ENCODE results near the gene CYB561D1. TPM values are rescaled to one million over a fixed set of nuclear protein-coding genes. Genes with fewer than 3 reads are reported as not detected.

The CYB561D1 gene
- total and polyA plus RNA-seq, 2 donors (not counting 1 experiment from before 2014, with no cell fraction given), result 5.1 to 6.6 TPM

GRCh38 chr1:109487261-109487660 lies 6.6 kb upstream of the CYB561D1 start:
- H3K79me2 ChIP-seq (ENCODE audit: control insufficient read depth, insufficient read depth, low read length), result no peaks in the 10 kb centered on the region

DNA sequence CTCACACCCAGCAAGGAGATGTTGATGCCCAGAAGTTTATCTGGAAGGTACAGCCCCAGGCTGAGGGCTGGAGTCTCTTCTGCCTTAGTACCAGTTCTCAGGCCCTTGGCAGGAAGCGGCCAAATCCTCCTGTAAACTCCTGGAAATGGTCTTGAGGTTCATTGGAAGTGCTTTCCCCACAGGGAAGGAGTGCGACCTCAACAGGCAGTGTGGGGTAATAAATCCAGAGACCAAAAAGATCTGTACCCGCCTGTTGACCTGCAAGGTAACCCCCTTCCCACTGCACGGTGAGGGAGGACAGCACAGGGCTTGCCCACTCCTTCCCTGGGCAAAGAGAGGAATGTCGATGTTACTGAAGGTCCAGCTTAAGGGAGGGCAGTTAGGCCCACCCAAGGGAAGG lies 5.7 kb upstream of the CYB561D1 start:
- Histone ChIP-seq H3K9ac (ENCODE audit: insufficient read depth, low read length) (no peak overlapping the region), H3K27ac (ENCODE audit: insufficient read depth, low read length) (no peak overlapping the region), H2AFZ (ENCODE audit: low read length) (no peak overlapping the region), H3K79me2 (ENCODE audit: control insufficient read depth, insufficient read depth, low read length) (no peaks in the 10 kb centered on the region), H3K4me1 (ENCODE audit: control insufficient read depth, extremely low read depth, insufficient read depth, low read length) (peaks cover 3% of the 10 kb centered on the region), H3K4me3 (replicated peaks in 1 of 4; ENCODE audit: control extremely low read depth in 1 of 4, insufficient read depth in 1 of 4, low read depth in 3 of 4, low read length in 4 of 4) (no peak overlapping the region), H3K4me2 (ENCODE audit: extremely low read depth, insufficient read depth, low read length) (no peak overlapping the region), H4K20me1 (ENCODE audit: control insufficient read depth, extremely low read depth, insufficient read depth, low read length) (no peaks in the 10 kb centered on the region), H3K36me3 (ENCODE audit: control insufficient read depth, insufficient read depth, low read length) (peaks cover 9% of the 10 kb centered on the region), H3K27me3 (ENCODE audit: control insufficient read depth, insufficient read depth, low read length) (no peaks in the 10 kb centered on the region), H3K9me3 (ENCODE audit: control insufficient read depth, insufficient read depth, low read depth, low read length) (no peaks in the 10 kb centered on the region)
- TF ChIP-seq EZH2 (IDR thresholded peaks at IDR 0.05; ENCODE audit: low read length, missing control alignments), result no peak
- TF ChIP-seq, protein P1, sequence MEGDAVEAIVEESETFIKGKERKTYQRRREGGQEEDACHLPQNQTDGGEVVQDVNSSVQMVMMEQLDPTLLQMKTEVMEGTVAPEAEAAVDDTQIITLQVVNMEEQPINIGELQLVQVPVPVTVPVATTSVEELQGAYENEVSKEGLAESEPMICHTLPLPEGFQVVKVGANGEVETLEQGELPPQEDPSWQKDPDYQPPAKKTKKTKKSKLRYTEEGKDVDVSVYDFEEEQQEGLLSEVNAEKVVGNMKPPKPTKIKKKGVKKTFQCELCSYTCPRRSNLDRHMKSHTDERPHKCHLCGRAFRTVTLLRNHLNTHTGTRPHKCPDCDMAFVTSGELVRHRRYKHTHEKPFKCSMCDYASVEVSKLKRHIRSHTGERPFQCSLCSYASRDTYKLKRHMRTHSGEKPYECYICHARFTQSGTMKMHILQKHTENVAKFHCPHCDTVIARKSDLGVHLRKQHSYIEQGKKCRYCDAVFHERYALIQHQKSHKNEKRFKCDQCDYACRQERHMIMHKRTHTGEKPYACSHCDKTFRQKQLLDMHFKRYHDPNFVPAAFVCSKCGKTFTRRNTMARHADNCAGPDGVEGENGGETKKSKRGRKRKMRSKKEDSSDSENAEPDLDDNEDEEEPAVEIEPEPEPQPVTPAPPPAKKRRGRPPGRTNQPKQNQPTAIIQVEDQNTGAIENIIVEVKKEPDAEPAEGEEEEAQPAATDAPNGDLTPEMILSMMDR (conservative IDR thresholded peaks at IDR 0.05 in 1 of 2, IDR thresholded peaks at IDR 0.05 in 1 of 2; ENCODE audit: low read depth in 1 of 2, low read length in 2 of 2), result no peak
- no peak for DNase-seq (ENCODE audit: low read depth in 2 of 2)

More at GRCh38 chr1:109487261-109487660, 6.6 kb upstream of the CYB561D1 start:
- Histone ChIP-seq H4K20me1 (ENCODE audit: control insufficient read depth, extremely low read depth, insufficient read depth, low read length) (no peaks in the 10 kb centered on the region), H3K9me3 (ENCODE audit: control insufficient read depth, insufficient read depth, low read depth, low read length) (no peaks in the 10 kb centered on the region), H3K4me3 (replicated peaks in 1 of 4; ENCODE audit: control extremely low read depth in 1 of 4, insufficient read depth in 1 of 4, low read depth in 3 of 4, low read length in 4 of 4) (no peak overlapping the region), H3K27me3 (ENCODE audit: control insufficient read depth, insufficient read depth, low read length) (no peaks in the 10 kb centered on the region), H3K4me2 (ENCODE audit: extremely low read depth, insufficient read depth, low read length) (no peak overlapping the region), H3K36me3 (ENCODE audit: control insufficient read depth, insufficient read depth, low read length) (peaks cover 9% of the 10 kb centered on the region), H2AFZ (ENCODE audit: low read length) (no peak overlapping the region), H3K27ac (ENCODE audit: insufficient read depth, low read length) (no peak overlapping the region), H3K9ac (ENCODE audit: insufficient read depth, low read length) (no peak overlapping the region), H3K4me1 (ENCODE audit: control insufficient read depth, extremely low read depth, insufficient read depth, low read length) (peaks cover 6% of the 10 kb centered on the region)
- no peak for DNase-seq (ENCODE audit: low read depth in 2 of 2)
- TF ChIP-seq EZH2 (IDR thresholded peaks at IDR 0.05; ENCODE audit: low read length, missing control alignments), result no peak
- TF ChIP-seq, protein P1 (conservative IDR thresholded peaks at IDR 0.05 in 1 of 2, IDR thresholded peaks at IDR 0.05 in 1 of 2; ENCODE audit: low read depth in 1 of 2, low read length in 2 of 2), result no peak

GRCh38 chr1:109488696-109489095 lies 5.2 kb upstream of the CYB561D1 start:
- no peaks in the 10 kb centered on the region for H4K20me1 ChIP-seq (ENCODE audit: control insufficient read depth, extremely low read depth, insufficient read depth, low read length)
- no peak overlapping the region for H3K4me2 ChIP-seq (ENCODE audit: extremely low read depth, insufficient read depth, low read length)
- no peak overlapping the region for H3K27ac ChIP-seq (ENCODE audit: insufficient read depth, low read length)
- no peaks in the 10 kb centered on the region for H3K27me3 ChIP-seq (ENCODE audit: control insufficient read depth, insufficient read depth, low read length)
- no peak overlapping the region for H3K4me3 ChIP-seq (replicated peaks in 1 of 4; ENCODE audit: control extremely low read depth in 1 of 4, insufficient read depth in 1 of 4, low read depth in 3 of 4, low read length in 4 of 4)
- no peak overlapping the region for H2AFZ ChIP-seq (ENCODE audit: low read length)
- no peaks in the 10 kb centered on the region for H3K9me3 ChIP-seq (ENCODE audit: control insufficient read depth, insufficient read depth, low read depth, low read length)
- TF ChIP-seq EZH2 (IDR thresholded peaks at IDR 0.05; ENCODE audit: low read length, missing control alignments), result no peak
- TF ChIP-seq, protein P1 (conservative IDR thresholded peaks at IDR 0.05 in 1 of 2, IDR thresholded peaks at IDR 0.05 in 1 of 2; ENCODE audit: low read depth in 1 of 2, low read length in 2 of 2), result no peak
- H3K4me1 ChIP-seq (ENCODE audit: control insufficient read depth, extremely low read depth, insufficient read depth, low read length), result peaks cover 2% of the 10 kb centered on the region
- no peaks in the 10 kb centered on the region for H3K79me2 ChIP-seq (ENCODE audit: control insufficient read depth, insufficient read depth, low read length)
- peaks cover 9% of the 10 kb centered on the region for H3K36me3 ChIP-seq (ENCODE audit: control insufficient read depth, insufficient read depth, low read length)
- no peak for DNase-seq (ENCODE audit: low read depth in 2 of 2)
- H3K9ac ChIP-seq (ENCODE audit: insufficient read depth, low read length), result no peak overlapping the region
